B cell (primary cell): ENCODE data around the gene YIPF2. TPM values are rescaled to one million over a fixed set of nuclear protein-coding genes. Genes with fewer than 3 reads are reported as not detected.

Experiments used
- ATAC-seq: fragments of 200-7000 bp; cut with Tn5 transposase; one replicate; pipeline ENCODE4 v1.10.0; 2021; ENCODE audit warnings: low read depth, mild to moderate bottlenecking, moderate number of reproducible peaks, moderate library complexity
- CTCF ChIA-PET: fragments of 350-600 bp; sonication (Branson Sonifier 250); formaldehyde crosslinking; loops from one replicate; lab custom pipeline; 2021; ENCODE audit warnings: antibody characterized with exemption, inconsistent platforms; lab: Charles Lee
- POLR2A ChIA-PET: fragments of 350-600 bp; sonication (Branson Sonifier 250); formaldehyde crosslinking; loops from one replicate; lab custom pipeline; 2021; ENCODE audit warnings: antibody characterized with exemption; lab: Charles Lee
- DNase-seq: peaks from one replicate; pipeline ENCODE4 v3.0.0; 2013
- H2AFZ ChIP-seq: 2 replicates; pipeline ENCODE4 v1.6.1; 2012; ENCODE audit warnings: mild to moderate bottlenecking, low read depth, low read length; ENCODE audit not compliant: insufficient read depth, poor library complexity, severe bottlenecking
- H3K27ac ChIP-seq, 2 donors: 1 replicate in 1 of 2; 2 replicates in 1 of 2; pipeline ENCODE4 v1.5.1; 2012 to 2013; ENCODE audit warnings: low read length in 2 of 2, mild to moderate bottlenecking in 2 of 2, moderate library complexity in 1 of 2
- H3K27me3 ChIP-seq, 4 experiments: fragments of 200-600 bp in 1 of 4; sonication (generic) in 1 of 4; replicated peaks in 1 of 4; 1 replicate in 2 of 4; 2 replicates in 2 of 4; pipeline versions ENCODE4 v1.6.1 to v1.7.0; 2013 to 2016; ENCODE audit warnings: low read length in 3 of 4, mild to moderate bottlenecking in 2 of 4, mixed read lengths in 1 of 4, moderate library complexity in 1 of 4; ENCODE audit not compliant: insufficient read depth in 4 of 4, control insufficient read depth in 3 of 4; ENCODE audit errors: control extremely low read depth in 1 of 4
- H3K36me3 ChIP-seq, 2 experiments: replicated peaks in 1 of 2; 1 replicate in 1 of 2; 2 replicates in 1 of 2; pipeline versions ENCODE4 v1.6.1 to v1.7.1; 2013; ENCODE audit warnings: low read length in 1 of 2; ENCODE audit not compliant: insufficient read depth in 2 of 2, control insufficient read depth in 1 of 2; ENCODE audit errors: control extremely low read depth in 1 of 2, extremely low read depth in 1 of 2
- H3K4me1 ChIP-seq, 2 donors: fragments of 200-600 bp in 1 of 2; sonication (generic) in 1 of 2; 1 replicate in 1 of 2; 2 replicates in 1 of 2; pipeline versions ENCODE4 v1.5.1 to v1.6.1; 2013 to 2017; ENCODE audit warnings: low read length in 2 of 2; ENCODE audit not compliant: control insufficient read depth in 2 of 2, insufficient read depth in 2 of 2
- H3K4me2 ChIP-seq: replicated peaks from 2 replicates; pipeline ENCODE3; 2012; ENCODE audit warnings: mild to moderate bottlenecking, low read depth, low read length; ENCODE audit not compliant: poor library complexity, severe bottlenecking
- H3K4me3 ChIP-seq, 5 experiments: fragments of 200-600 bp in 1 of 5; sonication (generic) in 1 of 5; 1 replicate in 3 of 5; 2 replicates in 2 of 5; pipeline versions ENCODE4 v1.5.1 to v1.7.0; 2011 to 2016; ENCODE audit warnings: low read length in 4 of 5, mild to moderate bottlenecking in 4 of 5, low read depth in 2 of 5, control low read depth in 1 of 5, moderate library complexity in 1 of 5; ENCODE audit not compliant: insufficient read depth in 1 of 5; ENCODE audit errors: control extremely low read depth in 1 of 5, extremely low read depth in 1 of 5
- H3K79me2 ChIP-seq: fragments of 200-600 bp; sonication (generic); one replicate; pipeline ENCODE4 v1.6.0; 2016; ENCODE audit warnings: low read length; ENCODE audit not compliant: control insufficient read depth, insufficient read depth
- H3K9ac ChIP-seq: fragments of 200-600 bp; sonication (generic); 2 replicates; pipeline ENCODE4 v1.6.1; 2017; ENCODE audit warnings: mild to moderate bottlenecking, low read length, moderate library complexity
- H3K9me3 ChIP-seq, 3 donors: one replicate each; pipeline versions ENCODE4 v1.6.1 to v1.7.1; 2013; ENCODE audit warnings: low read length in 2 of 3; ENCODE audit not compliant: control insufficient read depth in 2 of 3, insufficient read depth in 1 of 3; ENCODE audit errors: control extremely low read depth in 1 of 3
- H4K20me1 ChIP-seq: 2 replicates; pipeline ENCODE4 v1.6.0; 2012; ENCODE audit warnings: mild to moderate bottlenecking, low read length; ENCODE audit not compliant: insufficient read depth, control insufficient read depth, poor library complexity, severe bottlenecking
- H3K27ac Mint-ChIP-seq: one replicate; pipeline ENCODE4 v1.8.0; 2021; ENCODE audit warnings: mixed read lengths
- H3K27me3 Mint-ChIP-seq: one replicate; pipeline ENCODE4 v1.8.0; 2021; ENCODE audit warnings: mixed read lengths
- H3K4me1 Mint-ChIP-seq: one replicate; pipeline ENCODE4 v1.8.0; 2021; ENCODE audit warnings: mixed read lengths
- H3K4me3 Mint-ChIP-seq: one replicate; pipeline ENCODE4 v1.8.0; 2021; ENCODE audit warnings: mixed read lengths
- H3K9me3 Mint-ChIP-seq: one replicate; pipeline ENCODE4 v1.8.0; 2022; ENCODE audit warnings: mixed read lengths; ENCODE audit not compliant: insufficient read depth
- EZH2 ChIP-seq: IDR thresholded peaks from 2 replicates; pipeline ENCODE4 v1.6.1; 2012; ENCODE audit warnings: borderline replicate concordance, low read depth, mild to moderate bottlenecking, moderate library complexity, low read length; ENCODE audit not compliant: insufficient read depth, poor library complexity, severe bottlenecking
- WGBS: methylation state at CpG from one replicate; pipeline ENCODE4 v1.1.5; 2013; ENCODE audit warnings: missing lambda C conversion rate; ENCODE audit not compliant: insufficient coverage; 5-methylcytosine and 5-hydroxymethylcytosine counted together
- intact Hi-C: fragments of 100-400 bp; cut with micrococcal nuclease; formaldehyde crosslinking; loops from one replicate; pipeline ENCODE4 v1.10.0; 2022
- polyA plus RNA-seq: library from polyadenylated mRNA; depleted of rRNA; stranded (reverse); fragments of >200 nt; gene quantifications from 2 replicates; pipeline ENCODE4 v1.2.3, GENCODE V29; 2012
- total RNA-seq, 2 donors: library from RNA; stranded (reverse); fragments of 120-200 nt in 1 of 2; gene quantifications; 1 replicate in 1 of 2; 2 replicates in 1 of 2; pipeline versions ENCODE4 v1.2.3 to v1.2.4, GENCODE V29; 2013 to 2022
- TF ChIP-seq, protein P1 (sequence below): fragments of 200-600 bp; IDR thresholded peaks from one replicate; pipeline ENCODE4 v1.8.0; 2022; ENCODE audit warnings: antibody characterized with exemption, mild to moderate bottlenecking

YIPF2 gene
- total and polyA plus RNA-seq, 2 donors (not counting 1 experiment from before 2014, with no cell fraction given) = 19.8 to 34.8 TPM

- Histone ChIP-seq H2AFZ (no peak overlapping the region), H3K27me3 (no peaks in the 10 kb centered on the region), H3K4me2 (no peak overlapping the region), H3K79me2 (no peaks in the 10 kb centered on the region), H3K4me1 (no peaks in the 10 kb centered on the region), H3K4me3 (no peak overlapping the region), H3K9ac (no peak overlapping the region), H3K27ac (no peak overlapping the region), H4K20me1 (no peaks in the 10 kb centered on the region), H3K9me3 (no peaks in the 10 kb centered on the region), H3K36me3 (peaks cover 0 to 28% of the 10 kb centered on the region in 2 experiments)
- CTCF ChIA-PET = no interaction called here
- POLR2A ChIA-PET = no interaction called here
- no peak for ATAC-seq
- no peaks in the 10 kb centered on the region for H3K27me3 Mint-ChIP-seq
- intact Hi-C loops = no loop called here
- DNase-seq = no peak
- peaks cover 4% of the 10 kb centered on the region for H3K4me1 Mint-ChIP-seq
- H3K4me3 Mint-ChIP-seq = no peak overlapping the region
- TF ChIP-seq, protein P1, sequence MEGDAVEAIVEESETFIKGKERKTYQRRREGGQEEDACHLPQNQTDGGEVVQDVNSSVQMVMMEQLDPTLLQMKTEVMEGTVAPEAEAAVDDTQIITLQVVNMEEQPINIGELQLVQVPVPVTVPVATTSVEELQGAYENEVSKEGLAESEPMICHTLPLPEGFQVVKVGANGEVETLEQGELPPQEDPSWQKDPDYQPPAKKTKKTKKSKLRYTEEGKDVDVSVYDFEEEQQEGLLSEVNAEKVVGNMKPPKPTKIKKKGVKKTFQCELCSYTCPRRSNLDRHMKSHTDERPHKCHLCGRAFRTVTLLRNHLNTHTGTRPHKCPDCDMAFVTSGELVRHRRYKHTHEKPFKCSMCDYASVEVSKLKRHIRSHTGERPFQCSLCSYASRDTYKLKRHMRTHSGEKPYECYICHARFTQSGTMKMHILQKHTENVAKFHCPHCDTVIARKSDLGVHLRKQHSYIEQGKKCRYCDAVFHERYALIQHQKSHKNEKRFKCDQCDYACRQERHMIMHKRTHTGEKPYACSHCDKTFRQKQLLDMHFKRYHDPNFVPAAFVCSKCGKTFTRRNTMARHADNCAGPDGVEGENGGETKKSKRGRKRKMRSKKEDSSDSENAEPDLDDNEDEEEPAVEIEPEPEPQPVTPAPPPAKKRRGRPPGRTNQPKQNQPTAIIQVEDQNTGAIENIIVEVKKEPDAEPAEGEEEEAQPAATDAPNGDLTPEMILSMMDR = no peak
- no peak for TF ChIP-seq EZH2
- H3K27ac Mint-ChIP-seq = no peak overlapping the region
- 95% methylated on average over 16 of the region's 16 CpGs for WGBS
- H3K9me3 Mint-ChIP-seq = no peaks in the 10 kb centered on the region
Observed at GRCh38 chr19:10920781-10921180, 7.7 kb downstream of the YIPF2 start.

- no peak for DNase-seq
- no peak overlapping the region for H3K4me3 ChIP-seq
- Mint-ChIP-seq H3K27me3 (no peaks in the 10 kb centered on the region), H3K4me1 (peaks cover 4% of the 10 kb centered on the region), H3K27ac (no peak overlapping the region), H3K9me3 (no peaks in the 10 kb centered on the region), H3K4me3 (no peak overlapping the region)
- POLR2A ChIA-PET = no interaction called here
- no peaks in the 10 kb centered on the region for H3K79me2 ChIP-seq
- H3K27me3 ChIP-seq = no peaks in the 10 kb centered on the region
- no peaks in the 10 kb centered on the region for H4K20me1 ChIP-seq
- no peak overlapping the region for H3K4me2 ChIP-seq
- H3K9ac ChIP-seq = no peak overlapping the region
- 100% methylated on average over 10 of the region's 10 CpGs for WGBS
- H3K36me3 ChIP-seq = peaks cover 0 to 28% of the 10 kb centered on the region in 2 experiments
- H2AFZ ChIP-seq = no peak overlapping the region
- H3K9me3 ChIP-seq = no peaks in the 10 kb centered on the region
- intact Hi-C loops = no loop called here
- ATAC-seq = no peak
- CTCF ChIA-PET = no interaction called here
- no peak overlapping the region for H3K27ac ChIP-seq
- H3K4me1 ChIP-seq = no peaks in the 10 kb centered on the region
- TF ChIP-seq, protein P1 = no peak
- no peak for TF ChIP-seq EZH2
Observed at GRCh38 chr19:10920288-10920655, 8.2 kb downstream of the YIPF2 start.
